Stimulated activated CD4-positive, alpha-beta T cell treated with anti-CD3 and anti-CD28 coated beads, TNF-alpha, amount 100 ng/mL, for 4 hours (primary cell): ENCODE measurements around the gene AURKAIP1.
"Not testable (repeated sequence)": the region's sequence is repeated elsewhere in the genome, so short reads cannot be mapped to it uniquely, and the experiment has no call there.

Experiments used
- DNase-seq, 3 experiments: peaks; one replicate each; pipeline ENCODE4 v3.0.0-alpha.2; 2020; ENCODE audit warnings: low read depth in 3 of 3

Gene AURKAIP1

DNA sequence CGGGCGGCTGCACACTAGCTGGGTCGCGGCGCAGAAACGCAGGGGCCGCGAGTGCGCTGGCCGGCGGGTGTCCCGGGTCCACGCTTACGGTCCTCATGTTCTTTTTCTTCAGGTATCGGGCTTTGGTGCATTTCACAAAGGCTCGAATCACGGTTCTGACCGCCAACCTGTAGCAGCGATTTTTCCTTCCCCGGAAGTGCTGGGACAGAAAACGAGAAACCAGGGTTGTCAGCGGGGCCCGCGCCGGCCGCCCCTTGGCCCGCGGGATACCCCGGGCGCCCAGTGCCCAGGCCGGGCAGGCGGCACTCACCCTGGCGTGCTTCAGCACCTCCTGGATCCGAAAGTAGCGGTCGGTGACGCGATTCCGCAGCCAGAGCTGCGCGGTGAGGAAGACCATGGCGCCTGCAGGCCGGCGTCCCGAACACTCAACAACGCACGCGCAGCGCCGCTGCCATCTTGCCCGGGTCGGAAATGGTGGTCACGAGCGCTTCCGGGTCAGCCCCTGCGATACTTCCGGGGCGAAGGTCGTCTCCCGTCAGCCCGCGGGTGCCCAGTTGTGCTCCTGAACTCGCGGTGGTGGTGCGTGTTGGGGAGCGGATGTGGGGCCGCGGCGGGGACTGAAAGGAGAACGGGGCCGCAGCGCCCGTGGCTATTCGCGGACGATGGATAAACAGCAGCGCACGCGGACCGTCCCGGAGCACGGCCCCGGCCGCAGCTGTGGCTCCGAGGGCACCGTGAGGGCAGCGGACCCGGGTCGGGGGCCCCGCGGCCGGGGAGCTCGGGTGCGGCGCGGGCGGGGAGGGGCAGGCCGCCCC is 32.0 kb upstream of the AURKAIP1 start, which contains the start of gene MRPL20:
Gene MRPL20, minus strand, starts transcription at position 473 of the 815 bp plus-strand sequence. Its CDS starts 76 bp downstream, at position 397.
- DNase-seq = peak; percentile 87 to 92 (median 89)

DNA sequence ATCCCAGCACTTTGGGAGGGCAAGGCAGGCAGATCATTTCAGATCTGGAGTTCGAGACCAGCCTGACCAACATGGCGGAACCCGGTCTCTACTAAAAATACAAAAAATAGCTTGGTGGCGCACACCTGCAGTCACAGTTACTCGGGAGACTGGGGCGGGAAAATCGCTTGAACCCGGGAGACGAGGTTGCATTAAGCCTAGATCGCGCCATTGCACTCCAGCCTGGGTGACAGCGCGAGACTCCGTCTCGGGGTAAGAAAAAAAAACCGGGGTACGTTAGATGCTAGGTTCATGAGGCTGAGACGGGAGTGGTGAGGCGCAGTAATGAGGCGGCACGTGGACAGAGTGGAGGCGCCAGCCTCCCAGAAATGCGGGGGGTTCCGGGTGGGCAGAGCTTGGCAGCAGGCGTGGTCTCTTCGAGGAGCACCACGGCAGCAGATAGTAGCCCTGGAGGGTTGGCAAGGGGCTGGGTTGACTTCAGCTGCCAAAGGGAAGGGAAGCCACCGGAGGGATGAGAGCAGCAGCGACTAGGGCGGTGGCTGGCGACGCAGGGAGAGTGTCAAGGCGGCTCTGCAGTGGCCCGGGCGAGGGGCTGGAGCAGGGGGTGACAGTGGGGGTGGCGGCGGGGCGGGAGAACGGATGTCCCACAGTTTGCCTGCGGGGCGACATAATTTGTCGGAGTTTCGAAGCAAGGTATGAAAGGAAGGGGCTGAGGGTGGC is 31.3 kb upstream of the AURKAIP1 start:
- no peak for DNase-seq

DNA sequence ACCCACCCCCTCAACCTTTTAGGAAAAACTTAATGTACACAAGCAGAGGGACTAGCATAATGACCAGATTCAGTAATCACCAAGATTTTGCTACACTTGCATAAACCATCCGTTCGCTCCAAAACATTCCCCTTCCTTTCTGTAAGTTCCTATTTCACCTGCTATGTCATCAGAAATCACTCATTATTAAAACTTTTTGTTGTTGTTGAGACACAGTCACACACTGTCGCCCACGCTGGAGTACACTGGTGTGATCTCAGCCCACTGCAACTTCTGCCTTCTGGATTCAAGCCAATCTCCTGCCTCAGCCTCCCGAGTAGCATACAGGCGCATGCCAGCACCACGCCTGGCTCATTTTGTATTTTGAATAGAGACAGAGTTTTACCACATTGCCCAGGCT is 28.6 kb upstream of the AURKAIP1 start:
- DNase-seq = no peak

DNA sequence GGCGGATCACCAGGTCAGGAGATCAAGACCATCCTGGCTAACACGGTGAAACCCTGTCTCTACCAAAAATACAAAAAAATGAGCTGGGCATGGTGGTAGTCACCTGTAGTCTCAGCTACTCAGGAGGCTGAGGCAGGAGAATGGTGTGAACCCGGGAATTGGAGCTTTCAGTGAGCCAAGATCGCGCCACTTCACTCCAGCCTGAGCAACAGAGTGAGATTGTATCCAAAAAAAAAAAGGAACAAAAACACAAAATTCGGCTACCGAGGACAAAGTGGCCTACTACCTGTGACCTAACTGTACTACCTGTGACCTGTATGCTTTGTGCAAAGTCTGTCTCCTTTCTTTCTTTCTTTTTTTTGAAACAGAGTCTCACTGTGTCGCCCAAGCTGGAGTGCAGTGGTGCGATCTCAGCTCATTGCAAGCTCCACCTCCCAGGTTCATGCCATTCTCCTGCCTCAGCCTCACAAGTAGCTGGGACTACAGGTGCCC is 27.9 kb upstream of the AURKAIP1 start:
- DNase-seq = not testable (repeated sequence)

DNA sequence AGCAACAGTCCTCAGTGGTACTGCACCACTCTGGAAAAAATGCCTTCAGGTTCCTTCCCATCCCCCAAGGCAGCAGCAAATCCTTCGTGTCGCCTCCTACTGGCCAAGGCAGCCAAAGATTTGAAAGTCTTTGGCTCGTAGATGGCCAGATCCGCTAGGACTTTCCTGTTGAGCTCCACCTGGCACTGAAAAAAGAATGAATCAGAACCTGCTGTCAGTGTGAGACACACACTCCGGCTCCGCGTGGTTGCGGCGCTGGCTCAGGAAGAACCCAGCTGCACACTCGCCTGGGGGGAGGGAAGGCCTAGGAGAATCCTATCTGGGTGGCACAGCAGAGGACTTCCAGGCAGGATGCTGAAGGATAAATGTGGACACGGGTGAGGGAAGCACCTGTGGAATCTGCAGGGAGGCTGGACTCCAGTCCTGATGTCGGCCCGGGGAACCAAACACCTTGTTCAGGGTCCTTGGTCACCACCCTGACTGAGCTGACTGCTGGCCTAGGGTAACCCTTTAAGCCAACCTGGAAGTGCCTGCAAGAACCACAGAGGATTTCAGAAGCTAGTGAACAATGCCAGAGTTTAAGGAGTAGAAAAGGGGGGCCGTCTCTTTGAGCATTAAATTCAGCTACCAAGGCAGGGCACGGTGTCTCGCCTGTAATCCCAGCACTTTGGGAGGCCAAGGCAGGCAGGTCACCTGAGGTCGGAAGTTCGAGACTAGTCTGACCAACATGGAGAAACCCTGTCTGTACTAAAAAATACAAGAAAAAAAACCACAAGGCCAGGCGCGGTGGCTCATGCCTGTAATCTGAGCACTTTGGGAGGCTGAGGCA is 27.3 kb upstream of the AURKAIP1 start:
- no peak for DNase-seq

DNA sequence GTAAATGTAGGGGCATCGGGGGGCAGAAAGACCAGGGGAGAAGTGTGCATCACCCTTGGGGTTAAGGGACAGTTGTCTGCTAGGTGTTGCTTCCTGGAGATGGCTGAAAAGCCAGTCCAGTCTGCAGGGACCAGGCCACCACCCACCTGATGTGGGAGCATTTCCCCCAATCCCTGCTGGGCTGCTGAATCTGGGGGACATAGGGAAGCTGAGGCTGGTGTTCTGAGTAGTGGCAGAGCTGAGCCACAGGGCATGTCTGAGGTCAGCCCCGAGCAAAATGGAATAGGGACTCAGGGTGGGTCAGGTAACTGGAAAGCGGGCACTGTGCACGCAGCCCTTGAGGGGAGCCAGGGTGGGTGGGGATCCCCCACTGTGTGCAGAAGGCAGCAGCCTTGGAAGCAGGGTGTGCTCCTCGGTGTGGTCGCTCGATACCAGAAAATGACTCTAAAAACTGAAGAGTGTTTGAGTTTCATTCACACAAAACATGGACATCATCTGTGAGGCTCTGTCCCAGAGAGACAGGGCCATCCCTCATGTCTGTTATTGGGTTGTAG is 26.5 kb upstream of the AURKAIP1 start:
- DNase-seq = no peak

DNA sequence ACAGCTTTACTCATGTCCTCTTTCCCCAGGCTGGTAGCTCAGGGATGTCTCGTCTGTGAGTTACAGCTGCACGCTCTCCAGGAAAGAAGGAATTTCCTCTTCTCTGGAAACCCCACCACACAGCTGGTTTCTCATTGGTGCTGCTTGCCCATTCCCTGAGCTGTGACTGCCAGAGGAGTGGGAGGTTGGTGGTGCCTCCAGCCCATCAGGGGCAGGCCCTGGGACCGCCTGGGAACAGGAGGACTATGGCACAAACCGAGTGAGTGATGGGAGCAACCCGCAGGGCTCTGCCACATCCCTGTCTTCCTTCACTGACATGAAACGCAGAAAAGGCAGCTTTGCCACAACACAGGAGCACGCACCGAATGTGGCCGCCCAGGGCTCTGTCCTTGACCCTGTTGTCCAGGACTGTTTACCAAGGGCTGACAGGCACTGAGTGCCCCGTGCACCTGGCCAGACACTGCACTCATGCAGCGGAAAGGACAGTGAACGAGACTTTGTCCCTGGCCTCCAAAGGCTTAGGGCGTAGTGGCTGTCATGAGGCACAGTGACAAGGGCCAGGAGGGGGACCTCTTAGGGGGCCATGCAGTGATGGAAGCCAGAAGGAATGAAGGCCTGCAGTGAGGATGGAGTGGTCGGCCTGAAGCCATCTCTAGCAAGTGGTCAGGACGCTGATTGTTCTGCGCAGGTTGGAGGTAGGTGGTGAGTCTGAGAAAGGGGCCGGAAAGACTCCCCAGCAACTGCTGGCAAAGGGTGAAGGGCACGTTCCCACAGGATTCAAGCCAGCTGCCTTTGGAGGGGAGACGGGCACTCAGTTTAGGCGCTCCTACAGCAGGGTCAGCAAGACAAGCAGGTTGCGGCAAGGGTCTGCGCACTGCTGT is 25.8 kb upstream of the AURKAIP1 start:
- no peak for DNase-seq

DNA sequence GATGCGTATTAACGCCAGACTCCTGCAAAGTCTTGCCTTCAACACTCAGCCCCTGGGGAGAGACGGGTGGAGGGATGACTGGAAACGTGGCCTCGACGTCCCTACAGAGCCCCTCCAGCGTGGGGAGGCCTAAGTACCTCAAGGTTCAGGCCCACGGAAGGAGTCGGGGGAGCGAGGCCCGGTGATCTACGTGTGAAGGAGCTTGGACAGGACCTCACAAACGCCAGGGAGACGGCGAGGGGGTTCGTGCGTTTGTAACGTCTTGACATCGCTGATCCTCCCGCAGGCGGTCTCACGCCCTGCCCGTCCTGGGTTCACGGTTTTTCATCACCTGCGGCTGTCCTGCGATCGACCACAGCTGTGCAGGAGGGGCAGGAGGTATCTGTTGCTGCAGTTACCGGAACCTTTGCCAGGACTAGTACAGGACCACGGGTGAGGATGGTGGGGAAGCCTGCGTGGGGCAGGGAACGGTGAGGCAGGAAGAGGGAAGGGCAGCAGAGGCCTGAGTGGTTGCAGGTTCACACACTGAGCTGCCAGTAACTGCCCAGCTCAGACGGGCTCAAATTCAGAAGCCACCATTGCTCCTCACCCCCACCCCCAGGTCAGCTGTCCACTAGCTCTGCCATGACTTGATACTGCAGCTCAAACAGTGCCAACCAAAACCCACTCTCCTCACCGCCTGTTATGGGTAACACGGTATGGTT is 25.0 kb upstream of the AURKAIP1 start:
- no peak for DNase-seq

DNA sequence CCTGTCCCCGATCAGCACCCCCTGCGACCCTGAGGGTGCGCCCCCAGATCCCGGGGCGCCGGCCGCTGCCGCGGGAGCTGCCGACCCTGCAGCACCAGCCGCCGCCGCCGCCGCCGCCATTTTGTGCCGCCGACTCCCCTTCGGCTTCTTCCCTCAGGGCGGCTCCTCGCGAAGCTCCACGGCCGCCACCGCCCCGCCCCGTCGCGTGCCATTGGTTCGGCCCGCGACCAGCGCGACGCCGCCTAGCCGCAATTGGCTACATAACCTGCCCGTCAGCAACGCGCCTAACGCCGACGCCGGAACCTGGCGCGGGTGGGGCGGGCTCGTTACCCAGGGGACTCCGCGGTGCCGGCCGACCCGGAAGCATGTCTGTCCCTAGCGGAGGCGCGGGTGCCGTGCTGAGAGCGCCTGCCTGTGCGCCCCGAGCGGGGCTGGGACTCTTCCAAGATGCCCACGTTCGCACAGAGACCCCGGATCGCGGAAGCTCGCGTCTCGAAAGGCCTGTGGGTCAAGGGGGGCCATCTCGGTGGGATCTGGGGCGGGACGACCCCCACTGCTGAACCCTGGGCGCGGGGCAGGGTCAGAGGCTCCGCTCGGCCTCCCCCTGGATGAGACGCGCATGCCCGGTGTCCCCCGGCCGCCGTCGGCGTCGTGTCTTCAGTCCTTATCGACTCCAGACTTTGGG is 24.3 kb upstream of the AURKAIP1 start, which contains the start of gene CCNL2:
Gene CCNL2, minus strand, starts transcription at position 149 of the 685 bp plus-strand sequence. Its CDS starts 29 bp downstream, at position 120.
- DNase-seq = peak; percentile 98 to 100 (median 99)

DNA sequence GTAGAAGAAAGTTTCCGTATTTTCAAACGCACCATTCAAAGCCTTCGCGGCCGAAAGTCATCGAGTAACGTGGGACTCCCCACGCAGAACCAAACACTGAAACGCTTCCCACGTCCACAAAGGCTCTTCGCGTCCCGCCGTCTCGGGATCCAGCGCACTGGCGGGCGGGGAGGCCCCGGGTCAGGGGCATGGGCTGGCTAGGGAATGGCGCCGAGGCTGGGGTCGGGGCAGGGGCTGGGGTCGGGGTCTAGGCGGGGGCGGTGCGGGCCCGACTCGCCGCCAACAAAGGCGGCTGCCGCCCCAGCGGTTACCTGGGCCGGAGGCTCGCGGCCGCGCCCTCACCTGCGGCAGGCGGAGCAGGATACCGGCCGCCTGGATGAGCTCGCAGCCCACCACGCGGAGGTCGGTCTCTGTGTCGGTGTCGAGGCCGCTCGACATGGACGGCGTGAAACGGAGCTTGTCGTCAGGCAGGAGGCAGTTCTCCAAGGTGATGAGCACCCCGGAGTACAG is 23.7 kb upstream of the AURKAIP1 start:
- no peak for DNase-seq

DNA sequence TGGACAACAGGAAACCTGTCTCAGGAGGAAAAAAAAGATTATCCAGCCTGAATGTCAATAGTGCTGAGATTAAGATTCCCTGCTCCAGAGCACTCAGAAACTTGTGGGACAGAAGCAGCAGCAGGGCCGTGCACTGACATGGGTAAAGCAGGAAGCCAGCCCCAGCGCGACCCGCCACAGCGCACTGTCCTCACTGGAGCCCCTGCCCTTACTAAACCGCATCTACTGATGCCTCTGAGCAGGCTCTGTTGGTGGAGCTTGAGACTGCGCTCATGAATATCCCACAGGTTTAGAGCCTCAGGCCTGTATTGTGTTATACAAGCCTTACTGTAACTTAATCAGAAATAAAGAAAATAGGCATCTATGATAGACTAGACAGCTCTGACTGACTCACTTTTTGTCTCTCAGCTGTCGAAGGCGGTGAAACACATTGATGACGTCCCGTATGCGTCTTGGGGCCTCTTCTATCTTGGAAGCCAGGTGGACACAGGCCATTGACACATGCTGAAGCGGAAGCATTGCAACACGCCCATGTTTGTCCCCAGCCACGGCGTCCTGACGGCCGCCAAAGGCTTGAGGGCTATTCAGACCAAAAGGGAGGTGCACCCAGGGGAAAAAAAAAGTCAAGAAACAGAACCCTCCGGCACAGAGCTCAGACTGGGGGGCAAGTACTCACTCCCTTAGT is 23.0 kb upstream of the AURKAIP1 start:
- no peak for DNase-seq

DNA sequence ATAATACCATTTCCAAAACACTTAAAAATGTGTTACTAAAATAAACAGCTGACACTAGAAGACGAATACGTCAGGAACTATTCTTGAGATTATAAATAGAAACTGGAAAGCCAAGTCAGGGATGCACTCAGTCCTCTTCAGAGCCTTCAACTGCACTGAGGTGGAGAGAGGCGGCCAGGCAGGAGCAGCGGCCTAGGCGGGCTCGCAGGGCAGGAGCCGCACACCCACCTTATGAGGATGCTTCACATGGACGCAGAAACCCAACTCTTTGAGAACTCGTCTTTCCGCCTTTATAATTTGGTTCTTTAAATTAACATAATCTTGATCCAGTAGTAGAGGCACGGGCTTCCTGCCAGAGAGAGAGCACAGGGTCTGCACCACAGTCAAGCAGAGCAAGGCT is 20.2 kb upstream of the AURKAIP1 start:
- DNase-seq = no peak

DNA sequence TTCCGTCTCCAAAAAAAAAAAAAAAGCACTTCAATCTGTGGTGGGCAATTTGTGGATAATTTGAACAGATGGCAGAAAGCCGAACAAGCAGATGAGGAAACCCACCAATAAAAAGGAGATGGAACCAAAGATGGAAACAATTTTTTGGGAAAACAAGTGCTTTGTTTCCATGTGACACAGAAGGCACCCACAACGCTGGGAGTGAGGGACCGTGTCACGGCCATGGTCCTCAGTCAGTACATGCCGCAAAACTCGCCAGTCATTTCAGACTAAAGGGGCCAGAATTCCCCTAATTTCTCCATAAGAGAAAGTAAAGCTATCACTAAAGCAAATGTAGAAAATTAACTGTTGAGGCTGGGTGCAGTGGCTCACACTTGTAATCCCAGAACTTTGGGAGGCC is 19.1 kb upstream of the AURKAIP1 start:
- no peak for DNase-seq

DNA sequence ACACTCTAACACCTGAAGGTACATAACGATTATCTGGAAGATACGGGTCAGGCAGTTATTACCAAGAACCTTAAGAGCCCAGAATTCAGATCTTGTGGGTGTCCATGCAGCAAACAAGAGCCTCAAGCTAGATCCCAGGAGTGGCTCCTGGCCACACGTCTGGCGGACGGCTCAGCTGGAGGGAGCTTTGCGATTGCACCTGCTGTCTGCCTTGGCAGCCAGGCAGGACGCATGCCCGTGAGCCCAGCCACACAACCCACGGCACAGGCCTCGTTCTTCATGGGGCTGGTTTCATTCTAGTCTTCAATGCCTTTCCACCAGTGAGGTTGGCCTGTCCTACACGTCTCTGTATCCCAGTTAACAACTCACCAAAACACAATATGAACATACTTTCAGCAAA is 18.4 kb upstream of the AURKAIP1 start:
- no peak for DNase-seq

DNA sequence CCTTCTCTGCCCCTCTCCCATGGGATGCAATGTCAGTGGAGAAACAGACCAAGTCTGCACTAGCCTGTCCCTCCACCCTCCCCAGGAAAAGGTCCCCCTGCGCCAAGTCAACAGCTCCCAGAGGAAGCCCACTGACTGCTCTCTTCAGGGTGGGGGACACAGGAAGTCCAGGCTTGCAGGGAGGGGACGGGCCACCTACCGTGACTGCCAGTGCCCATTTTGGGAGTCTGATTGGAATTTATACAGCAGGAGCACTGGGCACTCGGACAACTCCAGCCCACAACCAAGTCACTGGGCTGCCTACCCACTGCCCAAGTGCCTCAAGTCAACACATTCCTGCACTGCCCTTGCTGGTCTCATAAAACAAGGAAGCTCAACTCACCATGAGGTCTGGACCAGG is 18.0 kb upstream of the AURKAIP1 start:
- no peak for DNase-seq

DNA sequence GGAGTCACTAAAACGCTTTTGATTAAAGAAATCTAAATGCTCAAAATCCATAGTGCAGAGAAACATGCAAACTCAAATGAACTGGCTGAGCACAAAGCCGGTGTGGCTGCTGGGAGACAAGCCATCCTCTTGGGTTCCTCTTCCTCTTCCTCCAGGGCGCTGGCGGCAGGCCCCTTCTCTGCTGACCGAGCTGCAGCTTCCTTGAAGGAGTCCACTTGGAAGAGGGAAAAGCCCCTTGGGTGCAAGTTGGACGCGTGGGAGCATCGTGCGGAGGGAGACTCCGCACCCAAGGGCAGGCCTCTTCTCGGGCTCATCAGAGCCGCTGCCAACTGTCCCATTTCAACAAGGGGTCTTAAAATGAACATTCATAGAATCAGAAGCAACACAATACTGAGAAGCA is 16.2 kb upstream of the AURKAIP1 start:
- no peak for DNase-seq

DNA sequence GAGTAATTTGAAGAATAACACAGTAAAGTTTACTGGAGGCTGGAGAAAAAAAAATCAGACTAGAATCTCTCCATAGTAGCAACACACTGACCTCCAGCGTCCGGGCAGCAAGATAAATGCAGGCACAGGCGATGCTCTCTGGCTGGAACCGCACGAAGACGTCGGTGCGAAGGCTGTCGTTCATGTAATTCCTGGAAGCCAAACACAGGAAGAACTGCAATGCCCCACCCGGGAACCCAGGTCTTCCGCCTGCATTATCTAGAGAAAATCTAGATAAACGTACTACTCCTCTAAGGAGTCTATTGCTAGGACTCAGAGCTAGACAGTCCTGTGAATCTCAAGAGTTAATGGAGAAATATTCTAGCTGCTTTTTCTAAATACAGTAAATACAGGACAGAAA is 15.7 kb upstream of the AURKAIP1 start:
- no peak for DNase-seq

DNA sequence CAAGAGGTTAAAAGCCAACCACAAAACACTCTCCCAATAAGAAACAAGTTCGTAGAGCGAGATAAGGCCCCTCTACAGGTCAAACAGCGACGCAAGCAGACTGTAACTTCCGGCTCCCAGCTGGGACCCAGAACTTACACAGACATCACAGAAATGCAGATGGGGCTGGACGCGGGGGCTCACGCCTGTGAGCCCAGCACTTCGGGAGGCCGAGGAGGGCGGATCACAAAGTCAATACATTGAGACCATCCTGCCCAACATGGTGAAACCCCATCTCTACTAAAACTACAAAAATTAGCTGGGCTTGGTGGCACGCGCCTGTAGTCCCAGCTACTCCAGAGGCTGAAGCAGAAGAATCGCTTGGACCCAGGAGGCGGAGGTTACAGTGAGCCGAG is 13.1 kb upstream of the AURKAIP1 start:
- no peak for DNase-seq
